ENCODE results near the gene KARS1.

The KARS1 gene

GRCh38 chr16:75647492-75648264 lies at the start of gene KARS1, which contains the start of gene TERF2IP:
KARS1 (minus strand) TSS chr16:75647665; CDS start chr16:75647639, 26 bp downstream.
TERF2IP (plus strand) TSS chr16:75647773; CDS start chr16:75647883, 110 bp downstream.
- in situ Hi-C loops (cut with MboI; ENCODE audit: low sequenced_read_pairs), result loop anchor here (25.0 kb wide), 1 partner anchor 985 kb away; the partner anchor contains the start of gene RFWD3

GRCh38 chr16:75695708-75696107 lies 48.2 kb upstream of the KARS1 start:
- in situ Hi-C loops (cut with MboI; ENCODE audit: low sequenced_read_pairs), result no loop called here

- in situ Hi-C loops (cut with MboI; ENCODE audit: low sequenced_read_pairs), result no loop called here
Observed at GRCh38 chr16:75687361-75687760, 39.9 kb upstream of the KARS1 start.

GRCh38 chr16:75682308-75682707 lies 34.8 kb upstream of the KARS1 start:
- in situ Hi-C loops (cut with MboI; ENCODE audit: low sequenced_read_pairs), result no loop called here

GRCh38 chr16:75679366-75679765 lies 31.9 kb upstream of the KARS1 start:
- in situ Hi-C loops (cut with MboI; ENCODE audit: low sequenced_read_pairs), result no loop called here

GRCh38 chr16:75676909-75677308 lies 29.4 kb upstream of the KARS1 start, which contains the start of gene CPHXL2:
CPHXL2 (minus strand) TSS chr16:75677009; CDS start chr16:75676999, 10 bp downstream.
- in situ Hi-C loops (cut with MboI; ENCODE audit: low sequenced_read_pairs), result no loop called here

- in situ Hi-C loops (cut with MboI; ENCODE audit: low sequenced_read_pairs), result no loop called here
Observed at GRCh38 chr16:75667503-75667902, 20.0 kb upstream of the KARS1 start.

GRCh38 chr16:75660726-75661302 lies 13.3 kb upstream of the KARS1 start:
- in situ Hi-C loops (cut with MboI; ENCODE audit: low sequenced_read_pairs), result no loop called here

- in situ Hi-C loops (cut with MboI; ENCODE audit: low sequenced_read_pairs), result no loop called here
Observed at GRCh38 chr16:75660321-75660720, 12.9 kb upstream of the KARS1 start.

- in situ Hi-C loops (cut with MboI; ENCODE audit: low sequenced_read_pairs), result no loop called here
Observed at GRCh38 chr16:75658175-75658574, 10.7 kb upstream of the KARS1 start.

GRCh38 chr16:75653922-75654321 lies 6.5 kb upstream of the KARS1 start:
- in situ Hi-C loops (cut with MboI; ENCODE audit: low sequenced_read_pairs), result no loop called here

- in situ Hi-C loops (cut with MboI; ENCODE audit: low sequenced_read_pairs), result loop anchor here (25.0 kb wide), 1 partner anchor 986 kb away; the partner anchor contains the start of gene RFWD3
Observed at GRCh38 chr16:75648265-75649076, 1.0 kb upstream of the KARS1 start.

- in situ Hi-C loops (cut with MboI; ENCODE audit: low sequenced_read_pairs), result loop anchor here (25.0 kb wide), 1 partner anchor 985 kb away; the partner anchor contains the start of gene RFWD3
Observed at GRCh38 chr16:75647112-75647491, 363 bp downstream of the KARS1 start.

GRCh38 chr16:75644240-75645012 lies 3.0 kb downstream of the KARS1 start:
- in situ Hi-C loops (cut with MboI; ENCODE audit: low sequenced_read_pairs), result loop anchor here (25.0 kb wide), 1 partner anchor 982 kb away; the partner anchor contains the start of gene RFWD3

GRCh38 chr16:75640598-75640997 lies 6.9 kb downstream of the KARS1 start:
- in situ Hi-C loops (cut with MboI; ENCODE audit: low sequenced_read_pairs), result loop anchor here (25.0 kb wide), 1 partner anchor 978 kb away; the partner anchor contains the start of gene RFWD3

GRCh38 chr16:75635036-75635435 lies 12.4 kb downstream of the KARS1 start:
- in situ Hi-C loops (cut with MboI; ENCODE audit: low sequenced_read_pairs), result loop anchor here (25.0 kb wide), 1 partner anchor 973 kb away; the partner anchor contains the start of gene RFWD3

GRCh38 chr16:75632857-75633256 lies 14.6 kb downstream of the KARS1 start:
- in situ Hi-C loops (cut with MboI; ENCODE audit: low sequenced_read_pairs), result loop anchor here (25.0 kb wide), 1 partner anchor 971 kb away; the partner anchor contains the start of gene RFWD3

- in situ Hi-C loops (cut with MboI; ENCODE audit: low sequenced_read_pairs), result loop anchor here (25.0 kb wide), 1 partner anchor 968 kb away; the partner anchor contains the start of gene RFWD3
Observed at GRCh38 chr16:75630052-75630451, 17.4 kb downstream of the KARS1 start.

GRCh38 chr16:75629132-75629531 lies 18.3 kb downstream of the KARS1 start:
- in situ Hi-C loops (cut with MboI; ENCODE audit: low sequenced_read_pairs), result loop anchor here (25.0 kb wide), 1 partner anchor 967 kb away; the partner anchor contains the start of gene RFWD3

GRCh38 chr16:75628351-75628750 lies 19.1 kb downstream of the KARS1 start:
- in situ Hi-C loops (cut with MboI; ENCODE audit: low sequenced_read_pairs), result loop anchor here (25.0 kb wide), 1 partner anchor 966 kb away; the partner anchor contains the start of gene RFWD3
